Trophoblast cell (in vitro differentiated cells and primary cell): ENCODE measurements around the gene FBXO42.
A peak's percentile ranks its signal among the peaks of the same experiment; 100 is the strongest.
"Not testable (repeated sequence)": the region's sequence is repeated elsewhere in the genome, so short reads cannot be mapped to it uniquely, and the experiment has no call there.

ENCODE experiments used
- DNase-seq, 2 donors: peaks; one replicate each; pipeline ENCODE4 v3.0.0-alpha.2; 2016
- H2AFZ ChIP-seq: 2 replicates; pipeline ENCODE4 v1.6.1; 2013; ENCODE audit warnings: low read length, moderate library complexity, mild to moderate bottlenecking; ENCODE audit not compliant: insufficient read depth, poor library complexity
- H2AK5ac ChIP-seq: 2 replicates; pipeline ENCODE4 v1.6.1; 2013; ENCODE audit warnings: mild to moderate bottlenecking, low read length
- H2BK120ac ChIP-seq: 2 replicates; pipeline ENCODE4 v1.6.1; 2013; ENCODE audit warnings: low read length, mild to moderate bottlenecking, moderate library complexity; ENCODE audit not compliant: insufficient read depth, poor library complexity
- H2BK12ac ChIP-seq: 2 replicates; pipeline ENCODE4 v1.6.1; 2013; ENCODE audit warnings: mild to moderate bottlenecking, low read length, moderate library complexity
- H2BK5ac ChIP-seq: 2 replicates; pipeline ENCODE4 v1.6.1; 2013; ENCODE audit warnings: low read length, low read depth, moderate library complexity, mild to moderate bottlenecking; ENCODE audit not compliant: poor library complexity
- H3K14ac ChIP-seq: 2 replicates; pipeline ENCODE4 v1.6.1; 2013; ENCODE audit warnings: mild to moderate bottlenecking, low read length
- H3K18ac ChIP-seq: 2 replicates; pipeline ENCODE4 v1.6.1; 2013; ENCODE audit warnings: mild to moderate bottlenecking, low read length
- H3K23ac ChIP-seq: 2 replicates; pipeline ENCODE4 v1.6.1; 2013; ENCODE audit warnings: low read length
- H3K27ac ChIP-seq: 2 replicates; pipeline ENCODE4 v1.5.1; 2013; ENCODE audit warnings: low read depth, mild to moderate bottlenecking, inconsistent platforms, low read length, moderate library complexity
- H3K27me3 ChIP-seq: 2 replicates; pipeline ENCODE4 v1.6.1; 2013; ENCODE audit warnings: inconsistent platforms, mild to moderate bottlenecking, low read length, moderate library complexity; ENCODE audit not compliant: insufficient read depth
- H3K36me3 ChIP-seq, 2 experiments: 1 replicate in 1 of 2; 2 replicates in 1 of 2; pipeline ENCODE4 v1.6.1; 2013; ENCODE audit warnings: low read length in 2 of 2, mild to moderate bottlenecking in 2 of 2, moderate library complexity in 1 of 2; ENCODE audit not compliant: insufficient read depth in 2 of 2, control insufficient read depth in 1 of 2
- H3K4ac ChIP-seq: 2 replicates; pipeline ENCODE4 v1.6.1; 2013; ENCODE audit warnings: low read depth, mild to moderate bottlenecking, low read length, moderate library complexity
- H3K4me1 ChIP-seq, 2 experiments: 1 replicate in 1 of 2; 2 replicates in 1 of 2; pipeline ENCODE4 v1.6.1; 2013; ENCODE audit warnings: low read length in 2 of 2, mild to moderate bottlenecking in 2 of 2, moderate library complexity in 1 of 2; ENCODE audit not compliant: insufficient read depth in 2 of 2, control insufficient read depth in 1 of 2
- H3K4me2 ChIP-seq: 2 replicates; pipeline ENCODE4 v1.6.1; 2013; ENCODE audit warnings: inconsistent platforms, mild to moderate bottlenecking, low read length, moderate library complexity
- H3K4me3 ChIP-seq: 2 replicates; pipeline ENCODE4 v1.5.1; 2013; ENCODE audit warnings: mild to moderate bottlenecking, low read depth, low read length, inconsistent platforms
- H3K79me1 ChIP-seq: one replicate; pipeline ENCODE4 v1.6.1; 2013; ENCODE audit warnings: low read length
- H3K79me2 ChIP-seq: 2 replicates; pipeline ENCODE4 v1.6.1; 2013; ENCODE audit warnings: low read length, mild to moderate bottlenecking; ENCODE audit not compliant: control insufficient read depth, insufficient read depth, poor library complexity
- H3K9ac ChIP-seq: 2 replicates; pipeline ENCODE4 v1.6.1; 2013; ENCODE audit warnings: mild to moderate bottlenecking, low read length
- H3K9me3 ChIP-seq: 2 replicates; pipeline ENCODE4 v1.6.1; 2013; ENCODE audit warnings: low read depth, mild to moderate bottlenecking, control low read depth, inconsistent platforms, low read length; ENCODE audit not compliant: insufficient read depth
- H4K12ac ChIP-seq: 2 replicates; pipeline ENCODE4 v1.6.1; 2013; ENCODE audit warnings: low read depth, mild to moderate bottlenecking, low read length, moderate library complexity
- H4K8ac ChIP-seq: 2 replicates; pipeline ENCODE4 v1.6.1; 2013; ENCODE audit warnings: low read depth, mild to moderate bottlenecking, low read length, moderate library complexity
- H4K91ac ChIP-seq: one replicate; pipeline ENCODE4 v1.6.1; 2013; ENCODE audit warnings: low read depth, mild to moderate bottlenecking, low read length, moderate library complexity
- WGBS: extraction: QIAGEN DNeasy Blood & Tissue Kit; methylation state at CpG from one replicate; pipeline ENCODE4 v1.1.7; 2013; ENCODE audit warnings: missing lambda C conversion rate; ENCODE audit not compliant: insufficient read length, insufficient coverage; ENCODE audit errors: extremely low coverage; 5-methylcytosine and 5-hydroxymethylcytosine counted together

The FBXO42 gene

GRCh38 chr1:16257556-16257955 lies 94.7 kb downstream of the FBXO42 start:
- not testable (repeated sequence) for H2BK12ac ChIP-seq, H2BK5ac ChIP-seq, H3K27ac ChIP-seq, H3K4me2 ChIP-seq, H3K27me3 ChIP-seq, H3K79me2 ChIP-seq, H3K4me3 ChIP-seq, H3K79me1 ChIP-seq, H4K91ac ChIP-seq, H2AFZ ChIP-seq, H3K23ac ChIP-seq, H4K12ac ChIP-seq, H3K14ac ChIP-seq, H3K9me3 ChIP-seq, H3K18ac ChIP-seq, H2BK120ac ChIP-seq, H3K9ac ChIP-seq, H4K8ac ChIP-seq, H3K4ac ChIP-seq, H3K4me1 ChIP-seq, H2AK5ac ChIP-seq
- no CpG with 5 or more reads among the region's 3 CpGs for WGBS
- peaks cover 9 to 13% of the 10 kb centered on the region in 2 experiments for H3K36me3 ChIP-seq
- peak in 1 of 2 donors; percentile 41 for DNase-seq

GRCh38 chr1:16256478-16256877 lies 95.8 kb downstream of the FBXO42 start:
- Histone ChIP-seq H2AK5ac (no peak overlapping the region), H4K12ac (no peak overlapping the region)

GRCh38 chr1:16254263-16254928 lies 97.9 kb downstream of the FBXO42 start:
- Histone ChIP-seq H3K9ac (no peak overlapping the region), H4K91ac (no peak overlapping the region), H3K4me3 (no peak overlapping the region), H3K23ac (no peak overlapping the region), H3K4me1 (no peaks in the 10 kb centered on the region), H3K79me2 (no peaks in the 10 kb centered on the region), H2AK5ac (no peak overlapping the region), H3K4ac (no peak overlapping the region), H3K36me3 (peaks cover 21 to 29% of the 10 kb centered on the region in 2 experiments), H2BK120ac (no peak overlapping the region), H2BK5ac (no peak overlapping the region), H2BK12ac (no peak overlapping the region), H3K27me3 (no peaks in the 10 kb centered on the region), H3K4me2 (no peak overlapping the region), H3K27ac (no peak overlapping the region), H4K8ac (no peak overlapping the region), H4K12ac (no peak overlapping the region), H3K79me1 (no peaks in the 10 kb centered on the region), H3K18ac (no peak overlapping the region), H3K14ac (no peak overlapping the region), H3K9me3 (no peaks in the 10 kb centered on the region), H2AFZ (no peak overlapping the region)
- peak; percentile 82 to 87 for DNase-seq
- no CpG with 5 or more reads among the region's 4 CpGs for WGBS

More at GRCh38 chr1:16256478-16256877, 95.8 kb downstream of the FBXO42 start:
- Histone ChIP-seq H3K4me1 (peaks cover 0 to 3% of the 10 kb centered on the region in 2 experiments), H3K14ac (no peak overlapping the region), H3K79me2 (no peaks in the 10 kb centered on the region), H3K18ac (no peak overlapping the region), H3K27me3 (no peaks in the 10 kb centered on the region), H3K23ac (no peak overlapping the region), H4K8ac (no peak overlapping the region), H2AFZ (no peak overlapping the region), H4K91ac (no peak overlapping the region), H2BK5ac (no peak overlapping the region), H3K9ac (no peak overlapping the region), H3K4me2 (no peak overlapping the region), H2BK120ac (no peak overlapping the region), H3K9me3 (no peaks in the 10 kb centered on the region), H2BK12ac (no peak overlapping the region), H3K36me3 (peaks cover 13 to 19% of the 10 kb centered on the region in 2 experiments), H3K4me3 (no peak overlapping the region), H3K79me1 (peaks cover 3% of the 10 kb centered on the region), H3K4ac (no peak overlapping the region), H3K27ac (no peak overlapping the region)
- DNase-seq = peak; percentile 52 to 60
- no CpG with 5 or more reads among the region's 4 CpGs for WGBS

GRCh38 chr1:16253332-16253922 lies 98.9 kb downstream of the FBXO42 start:
- H3K4me1 ChIP-seq = no peaks in the 10 kb centered on the region
- H2BK12ac ChIP-seq = no peak overlapping the region
- no peak overlapping the region for H2AFZ ChIP-seq

More at GRCh38 chr1:16253332-16253922, 98.9 kb downstream of the FBXO42 start:
- H3K4me3 ChIP-seq = no peak overlapping the region
- no peak overlapping the region for H2BK5ac ChIP-seq
- H4K8ac ChIP-seq = no peak overlapping the region
- no peak overlapping the region for H3K27ac ChIP-seq
- WGBS = no CpG with 5 or more reads among the region's 5 CpGs
- DNase-seq = no peak
- no peak overlapping the region for H3K23ac ChIP-seq
- no peak overlapping the region for H3K9ac ChIP-seq
- H3K79me1 ChIP-seq = no peaks in the 10 kb centered on the region
- H2AK5ac ChIP-seq = no peak overlapping the region
- H4K12ac ChIP-seq = no peak overlapping the region
- no peak overlapping the region for H3K4ac ChIP-seq
- H3K14ac ChIP-seq = no peak overlapping the region
- no peak overlapping the region for H3K4me2 ChIP-seq
- no peaks in the 10 kb centered on the region for H3K27me3 ChIP-seq
- H3K79me2 ChIP-seq = no peaks in the 10 kb centered on the region
- no peak overlapping the region for H2BK120ac ChIP-seq
- H3K18ac ChIP-seq = no peak overlapping the region
- H4K91ac ChIP-seq = no peak overlapping the region
- H3K36me3 ChIP-seq = peaks cover 22 to 32% of the 10 kb centered on the region in 2 experiments
- no peaks in the 10 kb centered on the region for H3K9me3 ChIP-seq
